K562 (cell line): ENCODE data around the gene CRYAB. TPM values are rescaled to one million over a fixed set of nuclear protein-coding genes. Genes with fewer than 3 reads are reported as not detected.

Experiments
- ATAC-seq: fragments of 200-7000 bp; cut with Tn5 transposase; 3 replicates; pipeline ENCODE4 v1.9.1; 2020; ENCODE audit warnings: moderate library complexity
- BruUV-seq: library from RNA; stranded (reverse); fragments of 400-500 nt; replicated peaks from 2 replicates; lab custom pipeline; 2021; lab: Mats Ljungman, UMichigan
- CTCF ChIA-PET: fragments of 300-600 bp; formaldehyde crosslinking; extraction: SDS; loops from one replicate; lab custom pipeline; 2021; ENCODE audit warnings: low intra/inter-chr PET ratio; lab: Yijun Ruan, JAX
- POLR2A ChIA-PET: fragments of 300-600, 350-650 bp; sonication (Branson Sonifier 250); formaldehyde crosslinking; extraction: SDS; loops from one replicate; lab custom pipeline; 2021; ENCODE audit warnings: antibody characterized with exemption, inconsistent platforms; lab: Yijun Ruan, JAX
- DNase-seq, 4 experiments: peaks; one replicate each; pipeline versions ENCODE4 v3.0.0 to v3.0.0-alpha.2; 2011 to 2018; ENCODE audit warnings: low spot score in 3 of 4, mixed read lengths in 3 of 4; ENCODE audit errors: extremely low read depth in 1 of 4
- FAIRE-seq: peaks from 2 replicates; lab custom pipeline; 2011; peaks lifted over from hg19 to GRCh38; lab: Jason Lieb, UNC
- H2AFZ ChIP-seq: 2 replicates; pipeline ENCODE4 v1.6.0; 2011; ENCODE audit warnings: low read depth, low read length, control low read depth, inconsistent platforms
- H3K27ac ChIP-seq: fragments of 200-600 bp; 3 replicates; pipeline ENCODE4 v1.8.0; 2011; ENCODE audit warnings: low read depth, mild to moderate bottlenecking, control low read depth, inconsistent platforms, low read length, moderate library complexity, mixed read lengths; ENCODE audit errors: extremely low read depth
- H3K27me3 ChIP-seq, 2 experiments: fragments of 300-600 bp in 1 of 2; 2 replicates in 1 of 2; 3 replicates in 1 of 2; pipeline versions ENCODE4 v1.6.0 to v1.8.0; 2011; ENCODE audit warnings: inconsistent platforms in 2 of 2, low read length in 2 of 2, mild to moderate bottlenecking in 1 of 2, mixed read lengths in 1 of 2, moderate library complexity in 1 of 2; ENCODE audit not compliant: control insufficient read depth in 2 of 2, insufficient read depth in 2 of 2
- H3K36me3 ChIP-seq: fragments of 300-600 bp; 3 replicates; pipeline ENCODE4 v1.8.0; 2011; ENCODE audit warnings: mild to moderate bottlenecking, low read length, inconsistent platforms; ENCODE audit not compliant: control insufficient read depth, insufficient read depth
- H3K4me1 ChIP-seq, 2 experiments: fragments of 200-600 bp in 1 of 2; replicated peaks in 1 of 2; 2 replicates in 1 of 2; 3 replicates in 1 of 2; pipeline versions ENCODE4 v1.5.1 to v1.8.0; 2011; ENCODE audit warnings: inconsistent platforms in 2 of 2, low read length in 2 of 2, mild to moderate bottlenecking in 1 of 2, mixed read lengths in 1 of 2, moderate library complexity in 1 of 2; ENCODE audit not compliant: control insufficient read depth in 2 of 2, insufficient read depth in 2 of 2
- H3K4me2 ChIP-seq: 2 replicates; pipeline ENCODE4 v1.6.1; 2011; ENCODE audit warnings: low read length, control low read depth, inconsistent platforms, mixed read lengths; ENCODE audit not compliant: insufficient read depth
- H3K4me3 ChIP-seq: fragments of 200-600 bp; sonication (generic), shearing (Covaris generic); 2 replicates; pipeline ENCODE4 v1.5.1; 2016; ENCODE audit warnings: control low read depth, inconsistent platforms
- H3K79me2 ChIP-seq: fragments of 200-600 bp; 3 replicates; pipeline ENCODE4 v1.8.0; 2011; ENCODE audit warnings: low read length, inconsistent platforms; ENCODE audit not compliant: control insufficient read depth, insufficient read depth
- H3K9ac ChIP-seq, 2 experiments: 2 replicates each; pipeline versions ENCODE4 v1.6.0 to v1.6.1; 2011; ENCODE audit warnings: low read depth in 2 of 2, low read length in 2 of 2, control low read depth in 1 of 2, inconsistent platforms in 1 of 2, mild to moderate bottlenecking in 1 of 2, mixed read lengths in 1 of 2; ENCODE audit not compliant: insufficient read depth in 1 of 2
- H3K9me1 ChIP-seq: one replicate; pipeline ENCODE4 v1.6.0; 2011; ENCODE audit warnings: inconsistent platforms, mild to moderate bottlenecking, low read length, moderate library complexity; ENCODE audit not compliant: control insufficient read depth, insufficient read depth
- H3K9me3 ChIP-seq: replicated peaks from 2 replicates; pipeline ENCODE4 v1.5.1; 2011; ENCODE audit warnings: low read depth, low read length, inconsistent platforms; ENCODE audit not compliant: control insufficient read depth, insufficient read depth
- H4K20me1 ChIP-seq: replicated peaks from 2 replicates; pipeline ENCODE4 v1.6.1; 2011; ENCODE audit warnings: low read length, inconsistent platforms, mixed read lengths; ENCODE audit not compliant: control insufficient read depth, insufficient read depth
- FOXJ2 ChIP-seq: fragments of 200-800 bp; sonication (Bioruptor generic); IDR thresholded peaks from 2 replicates; pipeline ENCODE4 v1.6.1; 2016; ENCODE audit warnings: missing genetic modification characterization, missing compliant biosample characterization
- GATAD2B ChIP-seq: fragments of 450-650 bp; IDR thresholded peaks from 2 replicates; pipeline ENCODE4 v1.6.1; 2017; ENCODE audit warnings: mild to moderate bottlenecking, borderline replicate concordance
- GTF2F1 ChIP-seq: IDR thresholded peaks from 2 replicates; pipeline ENCODE4 v1.6.1; 2011; ENCODE audit warnings: low read depth, low read length, improper control_type of control experiment
- JUND ChIP-seq, 2 experiments: IDR thresholded peaks; 2 replicates in 1 of 2; 3 replicates in 1 of 2; pipeline ENCODE4 v1.6.1; 2011; ENCODE audit warnings: borderline replicate concordance in 2 of 2, low read depth in 2 of 2, low read length in 2 of 2, improper control_type of control experiment in 1 of 2, missing biosample characterization in 1 of 2, missing genetic modification characterization in 1 of 2, missing genetic modification reagents in 1 of 2
- MAZ ChIP-seq, 2 experiments: fragments of 450-650 bp in 1 of 2; sonication (generic) in 1 of 2; formaldehyde crosslinking; IDR thresholded peaks in 1 of 2; conservative IDR thresholded peaks in 1 of 2; 2 replicates each; pipeline versions ENCODE4 v1.4.0 to v1.5.0; 2020; ENCODE audit warnings: mild to moderate bottlenecking in 1 of 2, missing genetic modification reagents in 1 of 2
- PPARD ChIP-seq: fragments of 250-450 bp; sonication (Bioruptor Pico); IDR thresholded peaks from 2 replicates; pipeline ENCODE4 v1.8.0; 2022; ENCODE audit warnings: inconsistent platforms, mild to moderate bottlenecking, moderate library complexity
- SLC30A9 ChIP-seq: fragments of 250-450 bp; sonication (Bioruptor Pico); IDR thresholded peaks from 2 replicates; pipeline ENCODE4 v1.8.0; 2022; ENCODE audit warnings: mild to moderate bottlenecking, moderate library complexity
- SMARCB1 ChIP-seq: IDR thresholded peaks from 2 replicates; pipeline ENCODE4 v1.6.1; 2011; ENCODE audit warnings: improper control_type of control experiment, low read depth; ENCODE audit not compliant: insufficient read length
- TCF7 ChIP-seq: sonication (generic); IDR thresholded peaks from 2 replicates; pipeline ENCODE4 v1.6.1; 2016; ENCODE audit warnings: antibody characterized with exemption, borderline replicate concordance
- ZNF253 ChIP-seq: fragments of 250-450 bp; sonication (Bioruptor Pico); conservative IDR thresholded peaks from 2 replicates; pipeline ENCODE4 v1.6.1; 2021; ENCODE audit warnings: mild to moderate bottlenecking
- ZNF77 ChIP-seq: fragments of 250-450 bp; sonication (Bioruptor Pico); IDR thresholded peaks from 2 replicates; pipeline ENCODE4 v1.5.0; 2020
- ZSCAN32 ChIP-seq: fragments of 450-650 bp; formaldehyde crosslinking; IDR thresholded peaks from 2 replicates; pipeline ENCODE4 v1.4.0; 2020; ENCODE audit warnings: mild to moderate bottlenecking, moderate library complexity
- in situ Hi-C: fragments of 300-500 bp; cut with MboI; formaldehyde crosslinking; loops from 4 replicates; pipeline ENCODE4 v1.15.0; 2018; ENCODE audit warnings: inconsistent platforms, mixed read lengths
- intact Hi-C: fragments of 100-400 bp; cut with micrococcal nuclease; formaldehyde crosslinking; loops from 2 replicates; pipeline ENCODE4 v1.14.2; 2022
- polyA plus RNA-seq, 8 experiments: library from polyadenylated mRNA; depleted of rRNA in 4 of 8; stranded (reverse) in 5 of 8; unstranded in 3 of 8; fragments of >200 nt; fragmentation: Nextera tagmentation in 2 of 8; fragmentation: Illumina TruSeq in 1 of 8; extraction: Ambion mirVana in 2 of 8; extraction: Trizol in 1 of 8; gene quantifications; 2 replicates each; pipeline versions ENCODE4 v1.2.1 to v1.2.3, GENCODE V29; 2011 to 2014; ENCODE audit warnings: inconsistent platforms in 1 of 8, missing spikeins in 1 of 8
- total RNA-seq, 7 experiments: library from RNA; depleted of rRNA in 6 of 7; stranded (reverse); fragments of >200 nt in 6 of 7; fragmentation: Illumina TruSeq in 2 of 7; extraction: Trizol in 2 of 7; gene quantifications; 2 replicates each; pipeline versions ENCODE4 v1.2.1 to v1.2.3, GENCODE V29; 2011 to 2021; ENCODE audit warnings: low replicate concordance in 1 of 7
- TF ChIP-seq, protein P1 (sequence below): fragments of 250-450 bp; sonication (Bioruptor Pico); IDR thresholded peaks from 2 replicates; pipeline ENCODE4 v1.5.1; 2021; ENCODE audit warnings: mild to moderate bottlenecking
- TF ChIP-seq, protein P2 (sequence below): fragments of 250-450 bp; sonication (Bioruptor Pico); IDR thresholded peaks from 2 replicates; pipeline ENCODE4 v1.5.0; 2022; ENCODE audit warnings: mild to moderate bottlenecking
- TF ChIP-seq, protein P3 (sequence below): fragments of 450-650 bp; IDR thresholded peaks from 2 replicates; pipeline ENCODE4 v1.6.1; 2016; ENCODE audit warnings: low read depth, mild to moderate bottlenecking, moderate library complexity
- TF ChIP-seq, protein P4 (sequence below): sonication (generic); formaldehyde crosslinking; IDR thresholded peaks from 2 replicates; pipeline ENCODE4 v1.8.0; 2022; ENCODE audit warnings: missing genetic modification reagents, mild to moderate bottlenecking, moderate library complexity, borderline replicate concordance

CRYAB gene
- total and polyA plus RNA-seq, 9 of the 15 experiments (the other 6 are each of a cell fraction or from before 2014, with no cell fraction given): 0.83 to 7.5 (median 3.6) TPM

DNA sequence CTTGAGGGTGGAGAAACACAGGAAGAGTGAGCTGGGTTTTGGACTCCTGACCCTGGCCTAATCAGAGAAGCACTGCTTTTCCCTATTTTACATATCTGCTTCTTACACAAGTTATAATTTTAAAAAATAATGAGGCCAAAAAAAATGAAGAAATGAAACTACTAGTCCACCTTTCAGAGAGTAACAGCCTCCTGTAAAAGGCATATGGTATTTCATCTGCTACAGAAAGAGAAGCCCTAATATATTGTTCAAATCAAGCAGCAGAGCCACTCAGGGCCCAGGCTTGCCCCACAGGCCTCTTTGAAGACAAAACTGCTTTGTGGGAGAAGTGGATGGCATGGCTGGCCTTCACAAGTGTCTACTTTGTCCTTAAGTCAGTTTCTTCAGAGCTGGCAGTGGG lies 35.6 kb upstream of the CRYAB start:
- H3K9me1 ChIP-seq: no peaks in the 10 kb centered on the region
- no peaks in the 10 kb centered on the region for H3K79me2 ChIP-seq
- H2AFZ ChIP-seq: no peak overlapping the region
- H3K36me3 ChIP-seq: 0 out of 3 replicates have a peak, but pooled peaks cover 3% of the 10 kb centered on the region
- TF ChIP-seq SLC30A9 (CRISPR knock-in tag) (no peak), ZNF77 (CRISPR knock-in tag) (no peak), ZNF253 (CRISPR knock-in tag) (no peak), PPARD (CRISPR knock-in tag) (no peak), JUND (IDR thresholded peaks at IDR 0.05; ENCODE audit: borderline replicate concordance, low read depth, low read length) (no peak), JUND (tag; IDR thresholded peaks at IDR 0.05; ENCODE audit: borderline replicate concordance, low read depth, low read length) (no peak), ZSCAN32 (CRISPR knock-in tag) (no peak), MAZ (CRISPR knock-in tag; conservative IDR thresholded peaks at IDR 0.05 in 1 of 2, IDR thresholded peaks at IDR 0.05 in 1 of 2) (no peak), TCF7 (no peak), GATAD2B (no peak), GTF2F1 (no peak), SMARCB1 (no peak), FOXJ2 (tag) (no peak)
- TF ChIP-seq, protein P1, sequence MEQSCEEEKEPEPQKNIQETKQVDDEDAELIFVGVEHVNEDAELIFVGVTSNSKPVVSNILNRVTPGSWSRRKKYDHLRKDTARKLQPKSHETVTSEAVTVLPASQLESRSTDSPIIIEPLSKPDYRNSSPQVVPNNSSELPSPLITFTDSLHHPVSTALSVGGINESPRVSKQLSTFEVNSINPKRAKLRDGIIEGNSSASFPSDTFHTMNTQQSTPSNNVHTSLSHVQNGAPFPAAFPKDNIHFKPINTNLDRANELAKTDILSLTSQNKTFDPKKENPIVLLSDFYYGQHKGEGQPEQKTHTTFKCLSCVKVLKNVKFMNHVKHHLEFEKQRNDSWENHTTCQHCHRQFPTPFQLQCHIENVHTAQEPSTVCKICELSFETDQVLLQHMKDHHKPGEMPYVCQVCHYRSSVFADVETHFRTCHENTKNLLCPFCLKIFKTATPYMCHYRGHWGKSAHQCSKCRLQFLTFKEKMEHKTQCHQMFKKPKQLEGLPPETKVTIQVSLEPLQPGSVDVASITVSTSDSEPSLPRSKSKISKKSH: no peak
- TF ChIP-seq, protein P2, sequence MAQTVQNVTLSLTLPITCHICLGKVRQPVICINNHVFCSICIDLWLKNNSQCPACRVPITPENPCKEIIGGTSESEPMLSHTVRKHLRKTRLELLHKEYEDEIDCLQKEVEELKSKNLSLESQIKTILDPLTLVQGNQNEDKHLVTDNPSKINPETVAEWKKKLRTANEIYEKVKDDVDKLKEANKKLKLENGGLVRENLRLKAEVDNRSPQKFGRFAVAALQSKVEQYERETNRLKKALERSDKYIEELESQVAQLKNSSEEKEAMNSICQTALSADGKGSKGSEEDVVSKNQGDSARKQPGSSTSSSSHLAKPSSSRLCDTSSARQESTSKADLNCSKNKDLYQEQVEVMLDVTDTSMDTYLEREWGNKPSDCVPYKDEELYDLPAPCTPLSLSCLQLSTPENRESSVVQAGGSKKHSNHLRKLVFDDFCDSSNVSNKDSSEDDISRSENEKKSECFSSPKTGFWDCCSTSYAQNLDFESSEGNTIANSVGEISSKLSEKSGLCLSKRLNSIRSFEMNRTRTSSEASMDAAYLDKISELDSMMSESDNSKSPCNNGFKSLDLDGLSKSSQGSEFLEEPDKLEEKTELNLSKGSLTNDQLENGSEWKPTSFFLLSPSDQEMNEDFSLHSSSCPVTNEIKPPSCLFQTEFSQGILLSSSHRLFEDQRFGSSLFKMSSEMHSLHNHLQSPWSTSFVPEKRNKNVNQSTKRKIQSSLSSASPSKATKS: no peak
- TF ChIP-seq, protein P3, sequence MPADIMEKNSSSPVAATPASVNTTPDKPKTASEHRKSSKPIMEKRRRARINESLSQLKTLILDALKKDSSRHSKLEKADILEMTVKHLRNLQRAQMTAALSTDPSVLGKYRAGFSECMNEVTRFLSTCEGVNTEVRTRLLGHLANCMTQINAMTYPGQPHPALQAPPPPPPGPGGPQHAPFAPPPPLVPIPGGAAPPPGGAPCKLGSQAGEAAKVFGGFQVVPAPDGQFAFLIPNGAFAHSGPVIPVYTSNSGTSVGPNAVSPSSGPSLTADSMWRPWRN: no peak
- TF ChIP-seq, protein P4, sequence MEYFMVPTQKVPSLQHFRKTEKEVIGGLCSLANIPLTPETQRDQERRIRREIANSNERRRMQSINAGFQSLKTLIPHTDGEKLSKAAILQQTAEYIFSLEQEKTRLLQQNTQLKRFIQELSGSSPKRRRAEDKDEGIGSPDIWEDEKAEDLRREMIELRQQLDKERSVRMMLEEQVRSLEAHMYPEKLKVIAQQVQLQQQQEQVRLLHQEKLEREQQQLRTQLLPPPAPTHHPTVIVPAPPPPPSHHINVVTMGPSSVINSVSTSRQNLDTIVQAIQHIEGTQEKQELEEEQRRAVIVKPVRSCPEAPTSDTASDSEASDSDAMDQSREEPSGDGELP (CRISPR knock-in tag): no peak
- H3K27me3 ChIP-seq: no peaks in the 10 kb centered on the region
- in situ Hi-C loops: no loop called here
- no peak overlapping the region for H3K9ac ChIP-seq
- FAIRE-seq: no peak
- H3K4me1 ChIP-seq: peaks cover 7 to 9% of the 10 kb centered on the region in 2 experiments
- H4K20me1 ChIP-seq: no peaks in the 10 kb centered on the region
- H3K4me3 ChIP-seq: no peak overlapping the region
- intact Hi-C loops: no loop called here
- ChIA-PET CTCF (no interaction called here), POLR2A (interaction anchor here (0.6 kb wide), 1 partner anchor 321 kb away, joined by 3 read pairs; no protein-coding TSS in a partner anchor)
- no TSS peak for BruUV-seq
- H3K27ac ChIP-seq: no peak overlapping the region
- DNase-seq: no peak
- no peak overlapping the region for H3K4me2 ChIP-seq
- no peak for ATAC-seq
- peaks cover 3% of the 10 kb centered on the region; the same call in 1 of the 2 replicates for H3K9me3 ChIP-seq
